Measurements from ENCODE around the gene GSTT4. TPM values are rescaled to one million over a fixed set of nuclear protein-coding genes. Genes with fewer than 3 reads are reported as not detected.
A peak's percentile ranks its signal among the peaks of the same experiment; 100 is the strongest.

The GSTT4 gene
- total RNA-seq, 4 donors from 2014 or later, result not detected

GRCh38 chr22:24021304-24021703, 16.1 kb upstream of the GSTT4 start:
- Histone ChIP-seq H3K27me3 (no peaks in the 10 kb centered on the region), H3K36me3 (no peaks in the 10 kb centered on the region), H3K4me3 (no peak overlapping the region), H3K27ac (no peak overlapping the region), H3K4me1 (peaks cover 0 to 4% (median 0%) of the 10 kb centered on the region in 4 donors), H3K9me3 (no peaks in the 10 kb centered on the region)
- no peak for DNase-seq
- in situ Hi-C loops (cut with MboI; ENCODE audit: low pct_ligation_motif_present in 1 of 4, low pct_unique_long_range_greater_than_20kb in 1 of 4, low sequenced_read_pairs in 3 of 4), result no loop called here
- intact Hi-C loops (cut with DNase I; ENCODE audit: low total_unique reads), result no loop called here
- TF ChIP-seq EP300 (IDR thresholded peaks at IDR 0.05; ENCODE audit: low read depth) (no peak), POLR2AphosphoS5 (IDR thresholded peaks at IDR 0.05) (no peak), POLR2A (IDR thresholded peaks at IDR 0.05) (no peak), CTCF (IDR thresholded peaks at IDR 0.05) (no peak)
- WGBS, 2 donors (ENCODE audit: low coverage in 1 of 2), result 100% methylated on average over 1 to 3 of the region's 3 CpGs

- H3K4me3 ChIP-seq, result no peak overlapping the region
- H3K4me1 ChIP-seq, result peaks cover 8 to 19% (median 12%) of the 10 kb centered on the region in 4 donors
- 90 to 95% methylated on average over 1 of the region's 1 CpG for WGBS, 2 donors (ENCODE audit: low coverage in 1 of 2)
- no peaks in the 10 kb centered on the region for H3K36me3 ChIP-seq
- H3K9me3 ChIP-seq, result no peaks in the 10 kb centered on the region
- H3K27ac ChIP-seq, result no peak overlapping the region
- TF ChIP-seq POLR2A (IDR thresholded peaks at IDR 0.05), result no peak
- TF ChIP-seq POLR2AphosphoS5 (IDR thresholded peaks at IDR 0.05), result no peak
- TF ChIP-seq CTCF (IDR thresholded peaks at IDR 0.05), result no peak
- TF ChIP-seq EP300 (IDR thresholded peaks at IDR 0.05; ENCODE audit: low read depth), result no peak
- no peaks in the 10 kb centered on the region for H3K27me3 ChIP-seq
- intact Hi-C loops (cut with DNase I; ENCODE audit: low total_unique reads) (no loop called here), in situ Hi-C loops (cut with MboI; ENCODE audit: low pct_ligation_motif_present in 1 of 4, low pct_unique_long_range_greater_than_20kb in 1 of 4, low sequenced_read_pairs in 3 of 4) (no loop called here)
- DNase-seq, result no peak
Observed at GRCh38 chr22:24016156-24016555, 10.9 kb upstream of the GSTT4 start.

GRCh38 chr22:24011735-24012068, 6.4 kb upstream of the GSTT4 start:
- no peak for DNase-seq
- Histone ChIP-seq H3K27me3 (no peaks in the 10 kb centered on the region), H3K4me1 (peaks cover 8 to 19% (median 12%) of the 10 kb centered on the region in 4 donors), H3K9me3 (no peaks in the 10 kb centered on the region), H3K4me3 (peak overlapping the region; percentile 81 to 92 (median 89)), H3K36me3 (no peaks in the 10 kb centered on the region), H3K27ac (peak overlapping the region; percentile 90 to 94 (median 92))
- WGBS, 2 donors (ENCODE audit: low coverage in 1 of 2), result 0 to 1% methylated on average over 1 to 10 of the region's 10 CpGs
- in situ Hi-C loops (cut with MboI; ENCODE audit: low pct_ligation_motif_present in 1 of 4, low pct_unique_long_range_greater_than_20kb in 1 of 4, low sequenced_read_pairs in 3 of 4), result no loop called here
- intact Hi-C loops (cut with DNase I; ENCODE audit: low total_unique reads), result no loop called here
- no peak for TF ChIP-seq POLR2A (IDR thresholded peaks at IDR 0.05)
- TF ChIP-seq EP300 (IDR thresholded peaks at IDR 0.05; ENCODE audit: low read depth), result no peak
- no peak for TF ChIP-seq CTCF (IDR thresholded peaks at IDR 0.05)
- no peak for TF ChIP-seq POLR2AphosphoS5 (IDR thresholded peaks at IDR 0.05)

- no peaks in the 10 kb centered on the region for H3K9me3 ChIP-seq
- intact Hi-C loops (cut with DNase I; ENCODE audit: low total_unique reads), result no loop called here
- TF ChIP-seq CTCF (IDR thresholded peaks at IDR 0.05) (no peak), POLR2A (IDR thresholded peaks at IDR 0.05) (no peak), EP300 (IDR thresholded peaks at IDR 0.05; ENCODE audit: low read depth) (no peak), POLR2AphosphoS5 (IDR thresholded peaks at IDR 0.05) (no peak)
- no peaks in the 10 kb centered on the region for H3K36me3 ChIP-seq
- DNase-seq, result no peak
- in situ Hi-C loops (cut with MboI; ENCODE audit: low pct_ligation_motif_present in 1 of 4, low pct_unique_long_range_greater_than_20kb in 1 of 4, low sequenced_read_pairs in 3 of 4), result no loop called here
- H3K4me1 ChIP-seq, result peaks cover 8 to 19% (median 12%) of the 10 kb centered on the region in 4 donors
- H3K4me3 ChIP-seq, result no peak overlapping the region
- peak overlapping the region in 1 of 4 donors; percentile 94 for H3K27ac ChIP-seq
- no peaks in the 10 kb centered on the region for H3K27me3 ChIP-seq
- 93 to 95% methylated on average over 2 of the region's 2 CpGs for whole genome bisulfite sequencing, 2 donors (ENCODE audit: low coverage in 1 of 2)
Observed at GRCh38 chr22:24010018-24010391, 4.8 kb upstream of the GSTT4 start.

Measured in transverse colon (tissue), 4 donors.